T-helper 2 cell treated with Interferon-gamma antibody and Interleukin-4, amounts not matched to agents 5 μg/mL and 100 μg/mL, for 36 hours (primary cell): ENCODE data around the gene POMP.
A peak's percentile ranks its signal among the peaks of the same experiment; 100 is the strongest.
"Not testable (repeated sequence)": the region's sequence is repeated elsewhere in the genome, so short reads cannot be mapped to it uniquely, and the experiment has no call there.

Source experiments
- DNase-seq: peaks from one replicate; pipeline ENCODE4 v3.0.0; 2021; ENCODE audit warnings: low spot score
- H3K27ac Mint-ChIP-seq: one replicate; pipeline ENCODE4 v1.8.0; 2021; ENCODE audit warnings: mild to moderate bottlenecking, mixed read lengths
- H3K27me3 Mint-ChIP-seq: one replicate; pipeline ENCODE4 v1.8.0; 2021; ENCODE audit warnings: low read depth, mixed read lengths
- H3K36me3 Mint-ChIP-seq: one replicate; pipeline ENCODE4 v1.8.0; 2021; ENCODE audit warnings: low read depth, mixed read lengths
- H3K4me1 Mint-ChIP-seq: one replicate; pipeline ENCODE4 v1.8.0; 2021; ENCODE audit warnings: low read depth, mixed read lengths
- H3K4me3 Mint-ChIP-seq: one replicate; pipeline ENCODE4 v1.8.0; 2022; ENCODE audit warnings: mild to moderate bottlenecking, moderate library complexity, mixed read lengths
- H3K9me3 Mint-ChIP-seq: one replicate; pipeline ENCODE4 v1.8.0; 2021; ENCODE audit warnings: mixed read lengths

POMP gene

GRCh38 chr13:28653111-28653510 is 5.8 kb upstream of the POMP start:
- H3K9me3 Mint-ChIP-seq = no peaks in the 10 kb centered on the region
- no peak overlapping the region for H3K27ac Mint-ChIP-seq
- peaks cover 10% of the 10 kb centered on the region for H3K36me3 Mint-ChIP-seq
- DNase-seq = no peak
- H3K4me1 Mint-ChIP-seq = peaks cover 22% of the 10 kb centered on the region
- no peak overlapping the region for H3K4me3 Mint-ChIP-seq
- no peaks in the 10 kb centered on the region for H3K27me3 Mint-ChIP-seq

GRCh38 chr13:28654276-28654675 is 4.7 kb upstream of the POMP start:
- no peaks in the 10 kb centered on the region for H3K27me3 Mint-ChIP-seq

GRCh38 chr13:28655561-28655960 is 3.4 kb upstream of the POMP start:
- H3K4me1 Mint-ChIP-seq = peaks cover 25% of the 10 kb centered on the region
- no peak overlapping the region for H3K4me3 Mint-ChIP-seq
- DNase-seq = no peak
- no peak overlapping the region for H3K27ac Mint-ChIP-seq
- no peaks in the 10 kb centered on the region for H3K9me3 Mint-ChIP-seq
- no peaks in the 10 kb centered on the region for H3K27me3 Mint-ChIP-seq
- peaks cover 12% of the 10 kb centered on the region for H3K36me3 Mint-ChIP-seq

More at GRCh38 chr13:28654276-28654675, 4.7 kb upstream of the POMP start:
- peaks cover 10% of the 10 kb centered on the region for H3K36me3 Mint-ChIP-seq
- DNase-seq = no peak
- H3K4me1 Mint-ChIP-seq = peaks cover 21% of the 10 kb centered on the region
- H3K9me3 Mint-ChIP-seq = no peaks in the 10 kb centered on the region
- H3K4me3 Mint-ChIP-seq = no peak overlapping the region
- no peak overlapping the region for H3K27ac Mint-ChIP-seq

GRCh38 chr13:28657784-28658538 is 969 bp upstream of the POMP start:
- no peaks in the 10 kb centered on the region for H3K27me3 Mint-ChIP-seq

GRCh38 chr13:28658539-28658795 is 463 bp upstream of the POMP start:
- H3K27ac Mint-ChIP-seq = peak overlapping the region; percentile 97
- H3K36me3 Mint-ChIP-seq = peaks cover 31% of the 10 kb centered on the region
- H3K4me3 Mint-ChIP-seq = peak overlapping the region; percentile 94
- no peaks in the 10 kb centered on the region for H3K9me3 Mint-ChIP-seq
- DNase-seq = no peak
- H3K27me3 Mint-ChIP-seq = no peaks in the 10 kb centered on the region
- H3K4me1 Mint-ChIP-seq = peaks cover 39% of the 10 kb centered on the region

More at GRCh38 chr13:28657784-28658538, 969 bp upstream of the POMP start:
- peaks cover 29% of the 10 kb centered on the region for H3K36me3 Mint-ChIP-seq
- H3K4me1 Mint-ChIP-seq = peaks cover 39% of the 10 kb centered on the region
- peak overlapping the region; percentile 97 for H3K27ac Mint-ChIP-seq
- no peaks in the 10 kb centered on the region for H3K9me3 Mint-ChIP-seq
- DNase-seq = no peak
- peak overlapping the region; percentile 94 for H3K4me3 Mint-ChIP-seq

- Mint-ChIP-seq H3K27ac (peak overlapping the region; percentile 97), H3K9me3 (no peaks in the 10 kb centered on the region), H3K27me3 (no peaks in the 10 kb centered on the region), H3K4me3 (peak overlapping the region; percentile 94), H3K36me3 (peaks cover 35% of the 10 kb centered on the region), H3K4me1 (peaks cover 42% of the 10 kb centered on the region)
- peak; percentile 33 for DNase-seq
These were observed 666 bp downstream of the POMP start for GRCh38 chr13:28659621-28659970.

- Mint-ChIP-seq H3K4me3 (no peak overlapping the region), H3K4me1 (peaks cover 21% of the 10 kb centered on the region), H3K36me3 (peaks cover 74% of the 10 kb centered on the region), H3K27me3 (no peaks in the 10 kb centered on the region), H3K27ac (no peak overlapping the region), H3K9me3 (no peaks in the 10 kb centered on the region)
- DNase-seq = no peak
These were observed 8.1 kb downstream of the POMP start for GRCh38 chr13:28666897-28667488.

- no peak overlapping the region for H3K4me3 Mint-ChIP-seq
- H3K9me3 Mint-ChIP-seq = no peaks in the 10 kb centered on the region
- peaks cover 68% of the 10 kb centered on the region for H3K36me3 Mint-ChIP-seq
- peaks cover 9% of the 10 kb centered on the region for H3K4me1 Mint-ChIP-seq
- H3K27ac Mint-ChIP-seq = no peak overlapping the region
- no peak for DNase-seq
- H3K27me3 Mint-ChIP-seq = no peaks in the 10 kb centered on the region
These were observed 12.3 kb downstream of the POMP start for GRCh38 chr13:28671126-28671792.

GRCh38 chr13:28678809-28679208 is 19.9 kb downstream of the POMP start:
- Mint-ChIP-seq H3K4me3 (no peak overlapping the region), H3K27me3 (no peaks in the 10 kb centered on the region), H3K4me1 (no peaks in the 10 kb centered on the region), H3K27ac (no peak overlapping the region), H3K9me3 (no peaks in the 10 kb centered on the region), H3K36me3 (peaks cover 26% of the 10 kb centered on the region)
- no peak for DNase-seq

GRCh38 chr13:28679628-28680027 is 20.7 kb downstream of the POMP start:
- Mint-ChIP-seq H3K4me1 (no peaks in the 10 kb centered on the region), H3K9me3 (no peaks in the 10 kb centered on the region), H3K36me3 (peaks cover 19% of the 10 kb centered on the region), H3K4me3 (no peak overlapping the region), H3K27ac (no peak overlapping the region), H3K27me3 (no peaks in the 10 kb centered on the region)
- DNase-seq = no peak

- Mint-ChIP-seq H3K4me3 (no peak overlapping the region), H3K36me3 (peaks cover 16% of the 10 kb centered on the region), H3K27ac (no peak overlapping the region), H3K9me3 (no peaks in the 10 kb centered on the region), H3K4me1 (no peaks in the 10 kb centered on the region), H3K27me3 (no peaks in the 10 kb centered on the region)
- DNase-seq = no peak
These were observed 21.6 kb downstream of the POMP start for GRCh38 chr13:28680541-28680940.

- H3K27ac Mint-ChIP-seq, H3K4me1 Mint-ChIP-seq, H3K9me3 Mint-ChIP-seq, H3K36me3 Mint-ChIP-seq, H3K4me3 Mint-ChIP-seq, DNase-seq: not testable (repeated sequence)
- peaks cover 11% of the 10 kb centered on the region for H3K27me3 Mint-ChIP-seq
These were observed 24.2 kb downstream of the POMP start for GRCh38 chr13:28683169-28683568.

- DNase-seq = no peak
- Mint-ChIP-seq H3K27ac (no peak overlapping the region), H3K27me3 (peaks cover 11% of the 10 kb centered on the region), H3K4me3 (no peak overlapping the region), H3K9me3 (peaks cover 6% of the 10 kb centered on the region), H3K4me1 (no peaks in the 10 kb centered on the region), H3K36me3 (peaks cover 5% of the 10 kb centered on the region)
These were observed 25.3 kb downstream of the POMP start for GRCh38 chr13:28684257-28684656.

- Mint-ChIP-seq H3K27ac (no peak overlapping the region), H3K4me1 (no peaks in the 10 kb centered on the region), H3K36me3 (peaks cover 3% of the 10 kb centered on the region), H3K9me3 (peaks cover 6% of the 10 kb centered on the region), H3K4me3 (no peak overlapping the region), H3K27me3 (peaks cover 12% of the 10 kb centered on the region)
- no peak for DNase-seq
These were observed 26.2 kb downstream of the POMP start for GRCh38 chr13:28685114-28685513.
